Measurements from ENCODE around the gene NR2C2.

DNA sequence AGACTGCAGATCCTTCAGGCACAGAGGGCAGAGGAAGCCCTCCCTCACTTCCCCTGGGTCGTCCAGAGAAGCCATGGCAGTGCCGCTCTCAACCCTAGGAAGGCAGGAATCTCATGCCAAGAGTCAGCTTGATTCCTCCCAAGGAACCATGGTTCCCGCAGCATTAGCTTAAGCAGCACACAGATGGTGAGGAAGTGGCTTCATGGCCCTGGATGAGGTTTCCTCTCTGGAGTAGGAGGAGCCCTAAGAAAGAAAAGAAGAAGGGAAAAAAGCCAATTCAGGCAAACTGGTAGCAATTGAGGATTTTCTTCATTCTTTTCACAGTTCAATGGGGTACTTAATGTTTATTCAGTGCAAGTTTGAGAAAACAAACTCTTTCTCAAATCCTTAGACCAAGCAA lies 148.7 kb downstream of the NR2C2 start:
- TF ChIP-seq, protein P1, sequence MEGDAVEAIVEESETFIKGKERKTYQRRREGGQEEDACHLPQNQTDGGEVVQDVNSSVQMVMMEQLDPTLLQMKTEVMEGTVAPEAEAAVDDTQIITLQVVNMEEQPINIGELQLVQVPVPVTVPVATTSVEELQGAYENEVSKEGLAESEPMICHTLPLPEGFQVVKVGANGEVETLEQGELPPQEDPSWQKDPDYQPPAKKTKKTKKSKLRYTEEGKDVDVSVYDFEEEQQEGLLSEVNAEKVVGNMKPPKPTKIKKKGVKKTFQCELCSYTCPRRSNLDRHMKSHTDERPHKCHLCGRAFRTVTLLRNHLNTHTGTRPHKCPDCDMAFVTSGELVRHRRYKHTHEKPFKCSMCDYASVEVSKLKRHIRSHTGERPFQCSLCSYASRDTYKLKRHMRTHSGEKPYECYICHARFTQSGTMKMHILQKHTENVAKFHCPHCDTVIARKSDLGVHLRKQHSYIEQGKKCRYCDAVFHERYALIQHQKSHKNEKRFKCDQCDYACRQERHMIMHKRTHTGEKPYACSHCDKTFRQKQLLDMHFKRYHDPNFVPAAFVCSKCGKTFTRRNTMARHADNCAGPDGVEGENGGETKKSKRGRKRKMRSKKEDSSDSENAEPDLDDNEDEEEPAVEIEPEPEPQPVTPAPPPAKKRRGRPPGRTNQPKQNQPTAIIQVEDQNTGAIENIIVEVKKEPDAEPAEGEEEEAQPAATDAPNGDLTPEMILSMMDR (IDR thresholded peaks at IDR 0.05) = no peak
- TF ChIP-seq POLR2AphosphoS5 (IDR thresholded peaks at IDR 0.05) (no peak), EP300 (IDR thresholded peaks at IDR 0.05) (no peak)
